Liver (tissue), 3 donors: Measurements from ENCODE around the gene DEFB113.

Source experiments
- EGR1 ChIP-seq, 2 donors: IDR thresholded peaks; 2 replicates each; pipeline ENCODE4 v1.6.1; 2016 to 2018; ENCODE audit warnings: antibody characterized with exemption in 2 of 2, low read depth in 2 of 2
- GABPA ChIP-seq, 2 donors: IDR thresholded peaks in 1 of 2; conservative IDR thresholded peaks in 1 of 2; 2 replicates each; pipeline ENCODE4 v1.6.1; 2016; ENCODE audit warnings: antibody characterized with exemption in 2 of 2, mild to moderate bottlenecking in 1 of 2, moderate library complexity in 1 of 2
- RAD21 ChIP-seq, 2 donors: IDR thresholded peaks; 2 replicates each; pipeline ENCODE4 v1.6.1; 2016; ENCODE audit warnings: antibody characterized with exemption in 2 of 2, mild to moderate bottlenecking in 2 of 2
- RXRA ChIP-seq, 2 donors: IDR thresholded peaks; 2 replicates each; pipeline ENCODE4 v1.6.1; 2017 to 2018; ENCODE audit warnings: antibody characterized with exemption in 2 of 2, mild to moderate bottlenecking in 1 of 2
- YY1 ChIP-seq: IDR thresholded peaks from 2 replicates; pipeline ENCODE4 v1.6.1; 2016; ENCODE audit warnings: antibody characterized with exemption, mild to moderate bottlenecking
- TF ChIP-seq, protein P1 (sequence below): fragments of 150-350 bp; IDR thresholded peaks from 2 replicates; pipeline ENCODE4 v1.5.1; 2017; ENCODE audit warnings: improper control_type of control experiment, low read depth, low read length; ENCODE audit not compliant: missing input control
- TF ChIP-seq, protein P2 (sequence below): IDR thresholded peaks from 2 replicates; pipeline ENCODE4 v1.6.1; 2016; ENCODE audit warnings: antibody characterized with exemption, mild to moderate bottlenecking
- TF ChIP-seq, protein P3 (sequence below): IDR thresholded peaks from 2 replicates; pipeline ENCODE4 v1.6.1; 2016; ENCODE audit warnings: antibody characterized with exemption
- donor health status: healthy.
- donor health status: healthy.

DNA sequence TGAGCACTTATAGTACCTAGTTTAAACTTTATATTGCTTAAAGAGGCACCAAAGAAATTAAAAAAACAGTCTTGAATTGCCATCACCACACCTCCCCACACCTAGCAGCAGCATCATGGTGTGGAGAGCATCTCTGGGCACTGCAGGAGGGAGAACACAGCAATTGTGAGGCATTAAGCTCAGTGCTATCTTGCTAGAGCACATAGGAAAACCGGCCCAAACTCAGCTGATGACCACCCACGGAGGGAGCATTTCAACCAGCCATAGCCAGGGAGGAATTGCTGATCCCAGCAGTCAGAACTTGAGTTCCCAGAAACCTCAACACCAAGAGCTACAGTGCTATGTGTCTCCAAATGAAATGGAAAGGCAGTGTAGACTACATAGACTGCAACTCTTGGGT lies 19.5 kb upstream of the DEFB113 start:
- TF ChIP-seq, protein P1, sequence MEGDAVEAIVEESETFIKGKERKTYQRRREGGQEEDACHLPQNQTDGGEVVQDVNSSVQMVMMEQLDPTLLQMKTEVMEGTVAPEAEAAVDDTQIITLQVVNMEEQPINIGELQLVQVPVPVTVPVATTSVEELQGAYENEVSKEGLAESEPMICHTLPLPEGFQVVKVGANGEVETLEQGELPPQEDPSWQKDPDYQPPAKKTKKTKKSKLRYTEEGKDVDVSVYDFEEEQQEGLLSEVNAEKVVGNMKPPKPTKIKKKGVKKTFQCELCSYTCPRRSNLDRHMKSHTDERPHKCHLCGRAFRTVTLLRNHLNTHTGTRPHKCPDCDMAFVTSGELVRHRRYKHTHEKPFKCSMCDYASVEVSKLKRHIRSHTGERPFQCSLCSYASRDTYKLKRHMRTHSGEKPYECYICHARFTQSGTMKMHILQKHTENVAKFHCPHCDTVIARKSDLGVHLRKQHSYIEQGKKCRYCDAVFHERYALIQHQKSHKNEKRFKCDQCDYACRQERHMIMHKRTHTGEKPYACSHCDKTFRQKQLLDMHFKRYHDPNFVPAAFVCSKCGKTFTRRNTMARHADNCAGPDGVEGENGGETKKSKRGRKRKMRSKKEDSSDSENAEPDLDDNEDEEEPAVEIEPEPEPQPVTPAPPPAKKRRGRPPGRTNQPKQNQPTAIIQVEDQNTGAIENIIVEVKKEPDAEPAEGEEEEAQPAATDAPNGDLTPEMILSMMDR: no peak
- TF ChIP-seq GABPA (IDR thresholded peaks at IDR 0.05 in 1 of 2, conservative IDR thresholded peaks at IDR 0.05 in 1 of 2) (no peak), YY1 (no peak), RAD21 (IDR thresholded peaks at IDR 0.05) (no peak), EGR1 (IDR thresholded peaks at IDR 0.05; ENCODE audit: low read depth in 2 of 2) (no peak), RXRA (IDR thresholded peaks at IDR 0.05) (no peak)
- TF ChIP-seq, protein P2, sequence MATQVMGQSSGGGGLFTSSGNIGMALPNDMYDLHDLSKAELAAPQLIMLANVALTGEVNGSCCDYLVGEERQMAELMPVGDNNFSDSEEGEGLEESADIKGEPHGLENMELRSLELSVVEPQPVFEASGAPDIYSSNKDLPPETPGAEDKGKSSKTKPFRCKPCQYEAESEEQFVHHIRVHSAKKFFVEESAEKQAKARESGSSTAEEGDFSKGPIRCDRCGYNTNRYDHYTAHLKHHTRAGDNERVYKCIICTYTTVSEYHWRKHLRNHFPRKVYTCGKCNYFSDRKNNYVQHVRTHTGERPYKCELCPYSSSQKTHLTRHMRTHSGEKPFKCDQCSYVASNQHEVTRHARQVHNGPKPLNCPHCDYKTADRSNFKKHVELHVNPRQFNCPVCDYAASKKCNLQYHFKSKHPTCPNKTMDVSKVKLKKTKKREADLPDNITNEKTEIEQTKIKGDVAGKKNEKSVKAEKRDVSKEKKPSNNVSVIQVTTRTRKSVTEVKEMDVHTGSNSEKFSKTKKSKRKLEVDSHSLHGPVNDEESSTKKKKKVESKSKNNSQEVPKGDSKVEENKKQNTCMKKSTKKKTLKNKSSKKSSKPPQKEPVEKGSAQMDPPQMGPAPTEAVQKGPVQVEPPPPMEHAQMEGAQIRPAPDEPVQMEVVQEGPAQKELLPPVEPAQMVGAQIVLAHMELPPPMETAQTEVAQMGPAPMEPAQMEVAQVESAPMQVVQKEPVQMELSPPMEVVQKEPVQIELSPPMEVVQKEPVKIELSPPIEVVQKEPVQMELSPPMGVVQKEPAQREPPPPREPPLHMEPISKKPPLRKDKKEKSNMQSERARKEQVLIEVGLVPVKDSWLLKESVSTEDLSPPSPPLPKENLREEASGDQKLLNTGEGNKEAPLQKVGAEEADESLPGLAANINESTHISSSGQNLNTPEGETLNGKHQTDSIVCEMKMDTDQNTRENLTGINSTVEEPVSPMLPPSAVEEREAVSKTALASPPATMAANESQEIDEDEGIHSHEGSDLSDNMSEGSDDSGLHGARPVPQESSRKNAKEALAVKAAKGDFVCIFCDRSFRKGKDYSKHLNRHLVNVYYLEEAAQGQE: no peak
- TF ChIP-seq, protein P3, sequence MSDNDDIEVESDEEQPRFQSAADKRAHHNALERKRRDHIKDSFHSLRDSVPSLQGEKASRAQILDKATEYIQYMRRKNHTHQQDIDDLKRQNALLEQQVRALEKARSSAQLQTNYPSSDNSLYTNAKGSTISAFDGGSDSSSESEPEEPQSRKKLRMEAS: no peak
